Esophagus muscularis mucosa (tissue), 3 donors: ENCODE results near the gene ARHGAP15.

Source experiments
- POLR2AphosphoS5 ChIP-seq, 2 donors: sonication (generic); formaldehyde crosslinking; IDR thresholded peaks; one replicate each; pipeline ENCODE4 v1.6.1; 2017; ENCODE audit warnings: antibody characterized with exemption in 2 of 2
- TF ChIP-seq, protein P1 (sequence below), 3 experiments: fragments of 200-600 bp in 2 of 3; fragments of 450-650 bp in 1 of 3; sonication (generic) in 2 of 3; IDR thresholded peaks; one replicate each; pipeline ENCODE4 v1.5.1; 2017 to 2019; ENCODE audit warnings: antibody characterized with exemption in 3 of 3, mild to moderate bottlenecking in 2 of 3, moderate library complexity in 1 of 3

DNA sequence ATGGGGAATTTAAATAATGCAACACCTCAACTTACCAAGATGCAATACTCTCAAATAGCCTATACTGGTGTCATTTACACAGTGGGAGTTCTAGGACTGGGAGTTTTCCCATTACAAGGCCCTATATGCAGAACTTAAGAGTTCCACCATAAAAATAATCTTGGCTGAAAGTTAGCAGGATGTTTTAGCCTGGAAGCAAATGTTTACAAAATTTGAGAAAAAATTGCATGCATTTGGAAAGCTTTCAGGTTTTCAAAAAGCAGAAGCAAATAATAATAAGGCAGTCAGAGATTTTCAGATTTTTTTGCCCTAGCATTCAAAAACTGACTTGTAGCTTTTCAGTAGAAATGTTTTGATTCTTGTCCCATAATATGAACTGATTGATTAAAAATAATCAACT, 397.3 kb downstream of the ARHGAP15 start:
- TF ChIP-seq, protein P1, sequence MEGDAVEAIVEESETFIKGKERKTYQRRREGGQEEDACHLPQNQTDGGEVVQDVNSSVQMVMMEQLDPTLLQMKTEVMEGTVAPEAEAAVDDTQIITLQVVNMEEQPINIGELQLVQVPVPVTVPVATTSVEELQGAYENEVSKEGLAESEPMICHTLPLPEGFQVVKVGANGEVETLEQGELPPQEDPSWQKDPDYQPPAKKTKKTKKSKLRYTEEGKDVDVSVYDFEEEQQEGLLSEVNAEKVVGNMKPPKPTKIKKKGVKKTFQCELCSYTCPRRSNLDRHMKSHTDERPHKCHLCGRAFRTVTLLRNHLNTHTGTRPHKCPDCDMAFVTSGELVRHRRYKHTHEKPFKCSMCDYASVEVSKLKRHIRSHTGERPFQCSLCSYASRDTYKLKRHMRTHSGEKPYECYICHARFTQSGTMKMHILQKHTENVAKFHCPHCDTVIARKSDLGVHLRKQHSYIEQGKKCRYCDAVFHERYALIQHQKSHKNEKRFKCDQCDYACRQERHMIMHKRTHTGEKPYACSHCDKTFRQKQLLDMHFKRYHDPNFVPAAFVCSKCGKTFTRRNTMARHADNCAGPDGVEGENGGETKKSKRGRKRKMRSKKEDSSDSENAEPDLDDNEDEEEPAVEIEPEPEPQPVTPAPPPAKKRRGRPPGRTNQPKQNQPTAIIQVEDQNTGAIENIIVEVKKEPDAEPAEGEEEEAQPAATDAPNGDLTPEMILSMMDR (IDR thresholded peaks at IDR 0.05) = no peak
- no peak for TF ChIP-seq POLR2AphosphoS5 (IDR thresholded peaks at IDR 0.05)
